Astrocyte (in vitro differentiated cells and primary cell): ENCODE results near the gene RIMKLB. TPM values are rescaled to one million over a fixed set of nuclear protein-coding genes. Genes with fewer than 3 reads are reported as not detected.

Experiments
- DNase-seq: peaks from one replicate; pipeline ENCODE4 v3.0.0-alpha.2; 2010; ENCODE audit warnings: low read depth
- FAIRE-seq: peaks from 2 replicates; lab custom pipeline; 2011; peaks lifted over from hg19 to GRCh38; lab: Jason Lieb, UNC
- H2AFZ ChIP-seq: 2 replicates; pipeline ENCODE4 v1.6.0; 2012; ENCODE audit warnings: low read depth, low read length, inconsistent platforms
- H3K27ac ChIP-seq: 2 replicates; pipeline ENCODE4 v1.5.1; 2011; ENCODE audit warnings: low read depth, low read length, inconsistent platforms
- H3K27me3 ChIP-seq: 2 replicates; pipeline ENCODE4 v1.6.0; 2011; ENCODE audit warnings: low read length, inconsistent platforms; ENCODE audit not compliant: insufficient read depth
- H3K36me3 ChIP-seq: 2 replicates; pipeline ENCODE4 v1.5.1; 2011; ENCODE audit warnings: low read length, inconsistent platforms; ENCODE audit not compliant: insufficient read depth
- H3K4me1 ChIP-seq: 2 replicates; pipeline ENCODE4 v1.5.1; 2011; ENCODE audit warnings: low read length, inconsistent platforms; ENCODE audit not compliant: insufficient read depth
- H3K4me2 ChIP-seq: 2 replicates; pipeline ENCODE4 v1.6.0; 2012; ENCODE audit warnings: low read length, inconsistent platforms
- H3K4me3 ChIP-seq: 2 replicates; pipeline ENCODE4 v1.5.1; 2011; ENCODE audit warnings: low read depth, mild to moderate bottlenecking, low read length, inconsistent platforms; ENCODE audit not compliant: insufficient read depth
- H3K79me2 ChIP-seq: 2 replicates; pipeline ENCODE4 v1.6.0; 2012; ENCODE audit warnings: mild to moderate bottlenecking, low read length, inconsistent platforms; ENCODE audit not compliant: insufficient read depth
- H3K9ac ChIP-seq: 2 replicates; pipeline ENCODE4 v1.6.0; 2012; ENCODE audit warnings: mild to moderate bottlenecking, low read length, inconsistent platforms
- H3K9me3 ChIP-seq: 2 replicates; pipeline ENCODE4 v1.5.1; 2012; ENCODE audit warnings: low read depth, mild to moderate bottlenecking, low read length, inconsistent platforms; ENCODE audit not compliant: insufficient read depth
- H4K20me1 ChIP-seq: 2 replicates; pipeline ENCODE4 v1.6.0; 2012; ENCODE audit warnings: low read length, inconsistent platforms; ENCODE audit not compliant: insufficient read depth
- H3K27ac Mint-ChIP-seq: one replicate; pipeline ENCODE4 v1.8.0; 2021; ENCODE audit warnings: mild to moderate bottlenecking, mixed read lengths; ENCODE audit not compliant: unreplicated experiment
- H3K27me3 Mint-ChIP-seq: one replicate; pipeline ENCODE4 v1.8.0; 2021; ENCODE audit warnings: low read depth, mixed read lengths; ENCODE audit not compliant: unreplicated experiment
- H3K36me3 Mint-ChIP-seq: one replicate; pipeline ENCODE4 v1.8.0; 2021; ENCODE audit warnings: low read depth, mixed read lengths; ENCODE audit not compliant: unreplicated experiment
- H3K4me1 Mint-ChIP-seq: one replicate; pipeline ENCODE4 v1.8.0; 2021; ENCODE audit warnings: low read depth, mixed read lengths; ENCODE audit not compliant: unreplicated experiment
- H3K4me3 Mint-ChIP-seq: one replicate; pipeline ENCODE4 v1.8.0; 2021; ENCODE audit warnings: mild to moderate bottlenecking, moderate library complexity, mixed read lengths; ENCODE audit not compliant: unreplicated experiment
- H3K9me3 Mint-ChIP-seq: one replicate; pipeline ENCODE4 v1.8.0; 2021; ENCODE audit warnings: mild to moderate bottlenecking, mixed read lengths; ENCODE audit not compliant: unreplicated experiment
- CTCF ChIP-seq: IDR thresholded peaks from 2 replicates; pipeline ENCODE4 v1.5.1; 2011; ENCODE audit warnings: low read depth, mild to moderate bottlenecking, inconsistent platforms, low read length, moderate library complexity; ENCODE audit not compliant: insufficient read depth
- EZH2 ChIP-seq: IDR thresholded peaks from 2 replicates; pipeline ENCODE4 v1.6.1; 2012; ENCODE audit warnings: mild to moderate bottlenecking, low read length, inconsistent platforms; ENCODE audit not compliant: insufficient read depth
- total RNA-seq: library from RNA; stranded (reverse); gene quantifications from 2 replicates; pipeline ENCODE4 v1.2.1, GENCODE V29; 2021

Gene RIMKLB
- total RNA-seq, 1 donor from 2014 or later = 36.6 TPM

- no peaks in the 10 kb centered on the region for H3K9me3 ChIP-seq
- H3K27me3 ChIP-seq = no peaks in the 10 kb centered on the region
- no peak overlapping the region for H2AFZ ChIP-seq
- no peak overlapping the region for H3K4me3 ChIP-seq
- no peaks in the 10 kb centered on the region for H4K20me1 ChIP-seq
- H3K9me3 Mint-ChIP-seq = peaks cover 2% of the 10 kb centered on the region
- no peaks in the 10 kb centered on the region for H3K36me3 ChIP-seq
- H3K27me3 Mint-ChIP-seq = no peaks in the 10 kb centered on the region
- H3K27ac Mint-ChIP-seq = no peak overlapping the region
- no peaks in the 10 kb centered on the region for H3K4me1 ChIP-seq
- H3K36me3 Mint-ChIP-seq = no peaks in the 10 kb centered on the region
- no peak overlapping the region for H3K4me3 Mint-ChIP-seq
- no peak overlapping the region for H3K9ac ChIP-seq
- TF ChIP-seq CTCF (no peak), EZH2 (no peak)
- H3K4me1 Mint-ChIP-seq = peaks cover 6% of the 10 kb centered on the region
- H3K27ac ChIP-seq = no peak overlapping the region
- H3K4me2 ChIP-seq = no peak overlapping the region
- DNase-seq (no peak), FAIRE-seq (no peak)
- H3K79me2 ChIP-seq = no peaks in the 10 kb centered on the region
Observed at GRCh38 chr12:8672381-8672780, 25.4 kb upstream of the RIMKLB start.

GRCh38 chr12:8675591-8676036, 22.2 kb upstream of the RIMKLB start:
- no peak overlapping the region for H2AFZ ChIP-seq
- H3K9me3 ChIP-seq = no peaks in the 10 kb centered on the region
- Mint-ChIP-seq H3K9me3 (peaks cover 2% of the 10 kb centered on the region), H3K4me1 (peaks cover 23% of the 10 kb centered on the region), H3K27ac (no peak overlapping the region), H3K4me3 (no peak overlapping the region), H3K36me3 (no peaks in the 10 kb centered on the region), H3K27me3 (no peaks in the 10 kb centered on the region)
- H3K79me2 ChIP-seq = no peaks in the 10 kb centered on the region
- H3K36me3 ChIP-seq = no peaks in the 10 kb centered on the region
- H3K4me2 ChIP-seq = no peak overlapping the region
- H4K20me1 ChIP-seq = no peaks in the 10 kb centered on the region
- no peak for FAIRE-seq
- no peak overlapping the region for H3K4me3 ChIP-seq
- no peaks in the 10 kb centered on the region for H3K4me1 ChIP-seq
- H3K27me3 ChIP-seq = no peaks in the 10 kb centered on the region
- H3K9ac ChIP-seq = no peak overlapping the region
- DNase-seq = no peak
- TF ChIP-seq EZH2 (no peak), CTCF (no peak)
- no peak overlapping the region for H3K27ac ChIP-seq

GRCh38 chr12:8676651-8677050, 21.1 kb upstream of the RIMKLB start:
- Histone ChIP-seq H3K4me2 (no peak overlapping the region), H2AFZ (no peak overlapping the region), H3K27ac (no peak overlapping the region), H3K36me3 (no peaks in the 10 kb centered on the region), H3K4me3 (no peak overlapping the region), H3K4me1 (peaks cover 10% of the 10 kb centered on the region), H3K9ac (no peak overlapping the region), H3K27me3 (no peaks in the 10 kb centered on the region), H4K20me1 (no peaks in the 10 kb centered on the region), H3K79me2 (no peaks in the 10 kb centered on the region), H3K9me3 (no peaks in the 10 kb centered on the region)
- peaks cover 23% of the 10 kb centered on the region for H3K4me1 Mint-ChIP-seq
- DNase-seq = no peak
- no peak for FAIRE-seq
- no peak for TF ChIP-seq CTCF
- TF ChIP-seq EZH2 = no peak
- peaks cover 2% of the 10 kb centered on the region for H3K9me3 Mint-ChIP-seq
- no peak overlapping the region for H3K4me3 Mint-ChIP-seq
- H3K36me3 Mint-ChIP-seq = no peaks in the 10 kb centered on the region
- H3K27ac Mint-ChIP-seq = no peak overlapping the region
- H3K27me3 Mint-ChIP-seq = no peaks in the 10 kb centered on the region
